Measurements from ENCODE around the gene GNE.
"Not testable (repeated sequence)": the region's sequence is repeated elsewhere in the genome, so short reads cannot be mapped to it uniquely, and the experiment has no call there.

The GNE gene

GRCh38 chr9:36247356-36247755 lies 10.9 kb downstream of the GNE start:
- intact Hi-C loops (cut with DNase I; ENCODE audit: low total_unique reads): no loop called here
- DNase-seq: no peak
- Histone ChIP-seq H3K27me3 (no peaks in the 10 kb centered on the region), H3K36me3 (peaks cover 16 to 40% (median 37%) of the 10 kb centered on the region in 3 donors), H3K27ac (no peak overlapping the region), H3K4me1 (peaks cover 0 to 29% (median 0%) of the 10 kb centered on the region in 4 donors), H3K4me3 (no peak overlapping the region), H3K9me3 (no peaks in the 10 kb centered on the region)
- TF ChIP-seq CTCF (IDR thresholded peaks at IDR 0.05): no peak

GRCh38 chr9:36245906-36246305 lies 12.3 kb downstream of the GNE start:
- no peak for TF ChIP-seq CTCF (IDR thresholded peaks at IDR 0.05)
- H3K4me1 ChIP-seq: peaks cover 0 to 24% (median 0%) of the 10 kb centered on the region in 4 donors
- no peak overlapping the region for H3K27ac ChIP-seq
- intact Hi-C loops (cut with DNase I; ENCODE audit: low total_unique reads): no loop called here
- peaks cover 16 to 52% (median 41%) of the 10 kb centered on the region in 3 donors for H3K36me3 ChIP-seq
- H3K4me3 ChIP-seq: no peak overlapping the region
- no peak for DNase-seq
- no peaks in the 10 kb centered on the region for H3K27me3 ChIP-seq
- H3K9me3 ChIP-seq: no peaks in the 10 kb centered on the region

GRCh38 chr9:36239675-36240074 lies 18.6 kb downstream of the GNE start:
- peaks cover 1 to 65% (median 33%) of the 10 kb centered on the region in 3 donors for H3K36me3 ChIP-seq
- H3K9me3 ChIP-seq; H3K4me1 ChIP-seq; DNase-seq; H3K4me3 ChIP-seq; H3K27ac ChIP-seq; H3K27me3 ChIP-seq; intact Hi-C loops (cut with DNase I; ENCODE audit: low total_unique reads): not testable (repeated sequence)

GRCh38 chr9:36239205-36239604 lies 19.0 kb downstream of the GNE start:
- H3K9me3 ChIP-seq; DNase-seq; H3K4me3 ChIP-seq; intact Hi-C loops (cut with DNase I; ENCODE audit: low total_unique reads); H3K4me1 ChIP-seq; H3K27me3 ChIP-seq; H3K27ac ChIP-seq: not testable (repeated sequence)
- peaks cover 0 to 66% (median 32%) of the 10 kb centered on the region in 3 donors for H3K36me3 ChIP-seq

- no peak for TF ChIP-seq CTCF (IDR thresholded peaks at IDR 0.05)
- no peak overlapping the region for H3K27ac ChIP-seq
- H3K4me1 ChIP-seq: no peaks in the 10 kb centered on the region
- no peaks in the 10 kb centered on the region for H3K9me3 ChIP-seq
- no peak for DNase-seq
- intact Hi-C loops (cut with DNase I; ENCODE audit: low total_unique reads): no loop called here
- no peaks in the 10 kb centered on the region for H3K27me3 ChIP-seq
- H3K36me3 ChIP-seq: peaks cover 15 to 68% (median 28%) of the 10 kb centered on the region in 3 donors
- no peak overlapping the region for H3K4me3 ChIP-seq
Observed at GRCh38 chr9:36237230-36237629, 21.0 kb downstream of the GNE start.

GRCh38 chr9:36222449-36222848 lies 35.8 kb downstream of the GNE start:
- Histone ChIP-seq H3K27me3 (no peaks in the 10 kb centered on the region), H3K9me3 (peaks cover 0 to 6% (median 0%) of the 10 kb centered on the region in 3 donors), H3K27ac (no peak overlapping the region), H3K4me3 (no peak overlapping the region), H3K36me3 (peaks cover 72 to 100% (median 93%) of the 10 kb centered on the region in 3 donors), H3K4me1 (peaks cover 0 to 11% (median 0%) of the 10 kb centered on the region in 4 donors)
- intact Hi-C loops (cut with DNase I; ENCODE audit: low total_unique reads): no loop called here
- TF ChIP-seq CTCF (IDR thresholded peaks at IDR 0.05): no peak
- DNase-seq: no peak

- intact Hi-C loops (cut with DNase I; ENCODE audit: low total_unique reads): no loop called here
- DNase-seq: no peak
- no peak overlapping the region for H3K4me3 ChIP-seq
- H3K9me3 ChIP-seq: peaks cover 0 to 6% (median 0%) of the 10 kb centered on the region in 3 donors
- H3K27me3 ChIP-seq: no peaks in the 10 kb centered on the region
- H3K4me1 ChIP-seq: peaks cover 0 to 11% (median 0%) of the 10 kb centered on the region in 4 donors
- no peak overlapping the region for H3K27ac ChIP-seq
- no peak for TF ChIP-seq CTCF (IDR thresholded peaks at IDR 0.05)
- peaks cover 67 to 100% (median 93%) of the 10 kb centered on the region in 3 donors for H3K36me3 ChIP-seq
Observed at GRCh38 chr9:36221667-36222066, 36.6 kb downstream of the GNE start.

All from tibial artery (tissue), 4 donors.